Measurements from ENCODE around the gene EYS. TPM values are rescaled to one million over a fixed set of nuclear protein-coding genes. Genes with fewer than 3 reads are reported as not detected.
A peak's percentile ranks its signal among the peaks of the same experiment; 100 is the strongest.

EYS gene
- total and polyA plus RNA-seq, 2 of the 13 experiments (the other 11 are each of a cell fraction or from before 2014, with no cell fraction given): 0.04 to 0.07 TPM

DNA sequence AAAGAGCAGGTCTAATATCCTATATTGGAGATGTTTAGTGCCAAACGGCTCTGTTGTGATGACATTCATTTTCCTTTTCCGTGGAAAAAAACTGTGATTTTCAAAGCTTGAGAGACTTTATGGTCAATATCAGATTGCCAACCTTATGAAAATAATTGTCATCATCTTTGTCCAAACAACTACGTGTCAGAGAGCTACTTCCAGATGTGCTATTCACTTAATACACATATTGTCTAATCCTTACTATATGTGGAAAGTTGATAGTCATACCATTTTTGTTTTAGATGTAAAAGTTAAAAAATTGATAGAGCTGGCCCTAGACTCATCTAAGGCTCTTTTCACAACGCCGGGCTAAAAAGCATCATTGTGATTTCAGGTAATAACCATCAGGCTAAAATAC lies 1521.4 kb downstream of the EYS start:
- no peak overlapping the region for H3K4me2 ChIP-seq (ENCODE audit: low read depth, low read length)
- no peak overlapping the region for H3K4me3 ChIP-seq (replicated peaks in 1 of 3; ENCODE audit: insufficient read depth in 1 of 3, low read depth in 2 of 3, low read length in 3 of 3)
- ChIA-PET CTCF (ENCODE audit: low intra/inter-chr PET ratio, low total read pairs) (no interaction called here), POLR2A (no interaction called here)
- H3K27ac ChIP-seq (ENCODE audit: extremely low read length, insufficient read depth, low read length): no peak overlapping the region
- no peak overlapping the region for H2AFZ ChIP-seq (ENCODE audit: low read length)
- no peaks in the 10 kb centered on the region for H3K27me3 ChIP-seq (ENCODE audit: control insufficient read depth in 1 of 2, insufficient read depth in 2 of 2, low read length in 2 of 2)
- WGBS (ENCODE audit: low lambda C conversion rate): 1% methylated on average over 5 of the region's 5 CpGs
- H3K4me1 ChIP-seq (ENCODE audit: insufficient read depth, low read length): no peaks in the 10 kb centered on the region
- intact Hi-C loops (cut with micrococcal nuclease; ENCODE audit: unreplicated experiment): no loop called here
- no peak for DNase-seq (ENCODE audit: low spot score)
- no peaks in the 10 kb centered on the region for H3K36me3 ChIP-seq (replicated peaks in 1 of 2; ENCODE audit: control insufficient read depth in 1 of 2, insufficient read depth in 2 of 2, low read length in 2 of 2)
- no peaks in the 10 kb centered on the region for H3K79me2 ChIP-seq (ENCODE audit: insufficient read depth, low read length)
- ATAC-seq: no peak
- no peak overlapping the region for H3K9ac ChIP-seq (ENCODE audit: insufficient read depth, low read depth, low read length)
- H4K20me1 ChIP-seq (ENCODE audit: insufficient read depth, low read length): no peaks in the 10 kb centered on the region
- no peaks in the 10 kb centered on the region for H3K9me3 ChIP-seq (ENCODE audit: low read length)
- in situ Hi-C loops (cut with HindIII; ENCODE audit: extremely low pct_ligation_motif_present, low pct_unique_long_range_greater_than_20kb): no loop called here
- FAIRE-seq: no peak
- TF ChIP-seq ZNF292 (CRISPR knock-in tag; IDR thresholded peaks at IDR 0.05; ENCODE audit: borderline replicate concordance, low read depth) (no peak), AHR (CRISPR knock-in tag; IDR thresholded peaks at IDR 0.05) (no peak), CREB1 (IDR thresholded peaks at IDR 0.05) (0 out of 2 replicates have a peak, but pooled peaks have one; percentile 3), CREB1 (CRISPR knock-in tag; IDR thresholded peaks at IDR 0.05) (no peak), REXO4 (CRISPR knock-in tag; IDR thresholded peaks at IDR 0.05; ENCODE audit: borderline replicate concordance) (no peak), AGO1 (IDR thresholded peaks at IDR 0.05; ENCODE audit: low read depth, low read length, poor library complexity, severe bottlenecking) (no peak)
- TF ChIP-seq, protein P1, sequence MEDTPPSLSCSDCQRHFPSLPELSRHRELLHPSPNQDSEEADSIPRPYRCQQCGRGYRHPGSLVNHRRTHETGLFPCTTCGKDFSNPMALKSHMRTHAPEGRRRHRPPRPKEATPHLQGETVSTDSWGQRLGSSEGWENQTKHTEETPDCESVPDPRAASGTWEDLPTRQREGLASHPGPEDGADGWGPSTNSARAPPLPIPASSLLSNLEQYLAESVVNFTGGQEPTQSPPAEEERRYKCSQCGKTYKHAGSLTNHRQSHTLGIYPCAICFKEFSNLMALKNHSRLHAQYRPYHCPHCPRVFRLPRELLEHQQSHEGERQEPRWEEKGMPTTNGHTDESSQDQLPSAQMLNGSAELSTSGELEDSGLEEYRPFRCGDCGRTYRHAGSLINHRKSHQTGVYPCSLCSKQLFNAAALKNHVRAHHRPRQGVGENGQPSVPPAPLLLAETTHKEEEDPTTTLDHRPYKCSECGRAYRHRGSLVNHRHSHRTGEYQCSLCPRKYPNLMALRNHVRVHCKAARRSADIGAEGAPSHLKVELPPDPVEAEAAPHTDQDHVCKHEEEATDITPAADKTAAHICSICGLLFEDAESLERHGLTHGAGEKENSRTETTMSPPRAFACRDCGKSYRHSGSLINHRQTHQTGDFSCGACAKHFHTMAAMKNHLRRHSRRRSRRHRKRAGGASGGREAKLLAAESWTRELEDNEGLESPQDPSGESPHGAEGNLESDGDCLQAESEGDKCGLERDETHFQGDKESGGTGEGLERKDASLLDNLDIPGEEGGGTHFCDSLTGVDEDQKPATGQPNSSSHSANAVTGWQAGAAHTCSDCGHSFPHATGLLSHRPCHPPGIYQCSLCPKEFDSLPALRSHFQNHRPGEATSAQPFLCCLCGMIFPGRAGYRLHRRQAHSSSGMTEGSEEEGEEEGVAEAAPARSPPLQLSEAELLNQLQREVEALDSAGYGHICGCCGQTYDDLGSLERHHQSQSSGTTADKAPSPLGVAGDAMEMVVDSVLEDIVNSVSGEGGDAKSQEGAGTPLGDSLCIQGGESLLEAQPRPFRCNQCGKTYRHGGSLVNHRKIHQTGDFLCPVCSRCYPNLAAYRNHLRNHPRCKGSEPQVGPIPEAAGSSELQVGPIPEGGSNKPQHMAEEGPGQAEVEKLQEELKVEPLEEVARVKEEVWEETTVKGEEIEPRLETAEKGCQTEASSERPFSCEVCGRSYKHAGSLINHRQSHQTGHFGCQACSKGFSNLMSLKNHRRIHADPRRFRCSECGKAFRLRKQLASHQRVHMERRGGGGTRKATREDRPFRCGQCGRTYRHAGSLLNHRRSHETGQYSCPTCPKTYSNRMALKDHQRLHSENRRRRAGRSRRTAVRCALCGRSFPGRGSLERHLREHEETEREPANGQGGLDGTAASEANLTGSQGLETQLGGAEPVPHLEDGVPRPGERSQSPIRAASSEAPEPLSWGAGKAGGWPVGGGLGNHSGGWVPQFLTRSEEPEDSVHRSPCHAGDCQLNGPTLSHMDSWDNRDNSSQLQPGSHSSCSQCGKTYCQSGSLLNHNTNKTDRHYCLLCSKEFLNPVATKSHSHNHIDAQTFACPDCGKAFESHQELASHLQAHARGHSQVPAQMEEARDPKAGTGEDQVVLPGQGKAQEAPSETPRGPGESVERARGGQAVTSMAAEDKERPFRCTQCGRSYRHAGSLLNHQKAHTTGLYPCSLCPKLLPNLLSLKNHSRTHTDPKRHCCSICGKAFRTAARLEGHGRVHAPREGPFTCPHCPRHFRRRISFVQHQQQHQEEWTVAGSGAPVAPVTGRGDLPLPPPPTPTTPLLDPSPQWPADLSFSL (CRISPR knock-in tag; IDR thresholded peaks at IDR 0.05): no peak
- no TSS peak for BruUV-seq (replicated peaks)

All from HepG2 (cell line).